Activated T-cell treated with anti-CD3 and anti-CD28 coated beads, Interleukin-2, amount 50 U/mL, for 72 hours (primary cell): ENCODE measurements around the gene NRAP. TPM values are rescaled to one million over a fixed set of nuclear protein-coding genes. Genes with fewer than 3 reads are reported as not detected.

Experiments
- ATAC-seq, 2 donors: fragments of 150-1000 bp; cut with Tn5 transposase; replicated peaks in 1 of 2; 2 replicates each; pipeline ENCODE4 v1.10.0; 2021; ENCODE audit warnings: moderate library complexity in 2 of 2, mild to moderate bottlenecking in 1 of 2
- DNase-seq, 2 donors: peaks; one replicate each; pipeline ENCODE4 v3.0.0; 2021 to 2022; ENCODE audit warnings: mixed read lengths in 1 of 2
- H3K27ac Mint-ChIP-seq: one replicate; pipeline ENCODE4 v1.8.0; 2022; ENCODE audit warnings: mild to moderate bottlenecking, moderate library complexity, mixed read lengths
- H3K27me3 Mint-ChIP-seq: one replicate; pipeline ENCODE4 v1.8.0; 2022; ENCODE audit warnings: low read depth, mixed read lengths
- H3K36me3 Mint-ChIP-seq, 2 donors: one replicate each; pipeline ENCODE4 v1.8.0; 2022; ENCODE audit warnings: mixed read lengths in 2 of 2, mild to moderate bottlenecking in 1 of 2; ENCODE audit not compliant: insufficient read depth in 2 of 2
- H3K4me1 Mint-ChIP-seq: one replicate; pipeline ENCODE4 v1.8.0; 2022; ENCODE audit warnings: low read depth, mixed read lengths
- H3K4me3 Mint-ChIP-seq, 2 donors: one replicate each; pipeline ENCODE4 v1.8.0; 2022; ENCODE audit warnings: mild to moderate bottlenecking in 2 of 2, mixed read lengths in 2 of 2, moderate library complexity in 2 of 2
- H3K9me3 Mint-ChIP-seq, 2 donors: one replicate each; pipeline ENCODE4 v1.8.0; 2022; ENCODE audit warnings: mixed read lengths in 2 of 2
- total RNA-seq, 2 donors: library from RNA; stranded (reverse); gene quantifications; one replicate each; pipeline ENCODE4 v1.2.3, GENCODE V29; 2022

The NRAP gene
- total RNA-seq, 2 donors from 2014 or later: not detected

DNA sequence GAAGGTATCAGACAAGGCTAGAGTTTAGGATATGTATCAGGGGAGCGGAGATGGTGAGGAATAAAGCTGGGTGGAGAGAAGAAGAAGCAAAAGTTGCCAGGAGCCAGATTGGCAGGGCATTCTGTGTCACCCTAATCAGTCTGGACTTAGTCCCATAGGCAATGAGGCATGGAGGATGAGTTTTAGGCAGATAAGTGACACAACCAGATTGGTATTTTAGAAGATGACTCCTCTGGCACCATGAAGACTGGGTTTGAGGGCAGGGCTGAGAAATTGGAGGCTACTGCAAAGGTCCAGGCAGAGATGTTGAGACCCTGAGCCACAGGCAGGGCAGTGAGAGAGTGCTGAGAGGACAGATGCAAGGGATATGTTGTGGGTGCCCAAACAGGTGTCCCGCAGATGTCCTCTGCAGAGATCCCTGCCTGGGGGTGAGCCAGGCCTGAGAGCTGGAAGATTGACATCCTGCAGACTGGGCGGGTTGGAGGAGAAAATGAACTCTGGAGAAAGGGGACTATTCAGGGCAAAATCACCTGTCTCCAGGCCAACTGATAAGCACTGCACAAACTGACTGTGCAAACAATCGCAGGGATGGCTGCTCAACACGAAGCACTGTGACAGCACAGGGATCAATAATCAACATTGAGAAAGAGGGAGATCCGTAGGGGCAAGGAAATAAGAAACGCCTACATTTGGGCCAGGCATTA lies 122.8 kb downstream of the NRAP start:
- Mint-ChIP-seq H3K9me3 (no peaks in the 10 kb centered on the region), H3K27ac (no peak overlapping the region), H3K36me3 (no peaks in the 10 kb centered on the region), H3K27me3 (peaks cover 18% of the 10 kb centered on the region), H3K4me1 (no peaks in the 10 kb centered on the region), H3K4me3 (no peak overlapping the region)
- DNase-seq (no peak), ATAC-seq (no peak)

DNA sequence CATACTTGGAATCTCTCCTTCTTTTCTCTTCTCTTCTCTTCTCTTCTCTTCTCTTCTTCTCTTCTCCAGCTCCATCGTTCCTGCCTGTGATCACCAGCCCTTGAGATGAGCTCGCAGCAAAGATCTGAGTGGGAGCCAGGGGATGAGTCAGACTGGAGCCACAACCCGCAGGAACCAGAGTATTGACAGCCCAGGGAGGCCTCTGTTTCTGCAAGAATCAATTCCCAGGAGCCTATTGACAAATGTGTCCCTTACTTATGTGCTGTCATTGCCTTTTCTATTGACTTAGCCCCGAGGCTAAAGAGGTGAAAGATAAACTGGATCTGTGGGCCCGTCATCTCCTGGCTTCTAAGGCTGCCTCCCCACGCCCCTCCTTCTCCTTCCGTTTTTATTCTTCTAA lies 124.1 kb downstream of the NRAP start:
- Mint-ChIP-seq H3K27ac (no peak overlapping the region), H3K36me3 (no peaks in the 10 kb centered on the region), H3K27me3 (peaks cover 18% of the 10 kb centered on the region), H3K4me3 (no peak overlapping the region), H3K9me3 (no peaks in the 10 kb centered on the region), H3K4me1 (no peaks in the 10 kb centered on the region)
- ATAC-seq (peak in 1 of 2 donors; percentile 26), DNase-seq (no peak)

Other genes starting within 250 kb of the NRAP start
- not detected for gene HABP2, start 111.0 kb downstream of the NRAP start, total RNA-seq
- 10 to 100 TPM in 1 of 2 donors, 1 to 10 TPM in 1; 9.9 to 18.5 TPM for gene CASP7, start 15.9 kb upstream of the NRAP start, total RNA-seq
- gene PLEKHS1, start 87.6 kb upstream of the NRAP start, total RNA-seq: not detected
- gene DCLRE1A, start 190.0 kb upstream of the NRAP start, total RNA-seq: 10 to 100 TPM; 15.4 to 16.5 TPM
- gene NHLRC2, start 190.6 kb upstream of the NRAP start, total RNA-seq: 10 to 100 TPM; 30.6 to 30.9 TPM